IMR-90 (cell line): ENCODE results near the gene OSTF1. TPM values are rescaled to one million over a fixed set of nuclear protein-coding genes. Genes with fewer than 3 reads are reported as not detected.

Source experiments
- ATAC-seq: fragments of 200-7000 bp; cut with Tn5 transposase; 2 replicates; pipeline ENCODE4 v1.9.1; 2020; ENCODE audit warnings: low read depth, mild to moderate bottlenecking, moderate library complexity
- BruUV-seq: library from RNA; stranded (reverse); fragments of 400-500 nt; replicated peaks from 2 replicates; lab custom pipeline; 2021; lab: Mats Ljungman, UMichigan
- CTCF ChIA-PET: fragments of 300-600 bp; formaldehyde crosslinking; extraction: SDS; loops from one replicate; lab custom pipeline; 2021; ENCODE audit warnings: antibody characterized with exemption; lab: Yijun Ruan, JAX
- POLR2A ChIA-PET: fragments of 300-600 bp; sonication (Branson Sonifier 250); formaldehyde crosslinking; loops from one replicate; lab custom pipeline; 2022; ENCODE audit warnings: antibody characterized with exemption; ENCODE audit not compliant: unreplicated experiment; lab: Charles Lee
- DNase-seq: peaks from one replicate; pipeline ENCODE4 v3.0.0; 2013
- H2AFZ ChIP-seq: replicated peaks from 2 replicates; pipeline ENCODE3; 2013; ENCODE audit warnings: low read length, mild to moderate bottlenecking; ENCODE audit not compliant: poor library complexity
- H2AK5ac ChIP-seq: 2 replicates; pipeline ENCODE4 v1.6.1; 2013; ENCODE audit warnings: low read depth, low read length, inconsistent platforms
- H2AK9ac ChIP-seq: replicated peaks from 2 replicates; pipeline ENCODE3; 2013; ENCODE audit warnings: mild to moderate bottlenecking, low read depth, low read length, moderate library complexity; ENCODE audit not compliant: poor library complexity
- H2BK120ac ChIP-seq: 2 replicates; pipeline ENCODE4 v1.6.1; 2013; ENCODE audit warnings: low read depth, low read length, inconsistent platforms
- H2BK15ac ChIP-seq: 3 replicates; pipeline ENCODE4 v1.6.1; 2013; ENCODE audit warnings: low read depth, low read length, inconsistent platforms
- H2BK20ac ChIP-seq: 2 replicates; pipeline ENCODE4 v1.6.1; 2013; ENCODE audit warnings: low read depth, mild to moderate bottlenecking, inconsistent platforms, low read length, moderate library complexity
- H2BK5ac ChIP-seq: 2 replicates; pipeline ENCODE4 v1.6.1; 2013; ENCODE audit warnings: mild to moderate bottlenecking, low read depth, low read length, inconsistent platforms; ENCODE audit not compliant: poor library complexity, severe bottlenecking
- H3K14ac ChIP-seq: replicated peaks from 2 replicates; pipeline ENCODE4 v1.6.1; 2013; ENCODE audit warnings: low read depth, low read length, inconsistent platforms
- H3K18ac ChIP-seq: 2 replicates; pipeline ENCODE4 v1.6.1; 2013; ENCODE audit warnings: low read depth, low read length, control low read depth
- H3K23ac ChIP-seq: 2 replicates; pipeline ENCODE4 v1.6.1; 2013; ENCODE audit warnings: low read depth, low read length, inconsistent platforms
- H3K27ac ChIP-seq: 2 replicates; pipeline ENCODE4 v1.5.1; 2013; ENCODE audit warnings: mild to moderate bottlenecking, control low read depth, low read length; ENCODE audit not compliant: insufficient read depth
- H3K27me3 ChIP-seq: 2 replicates; pipeline ENCODE4 v1.6.1; 2013; ENCODE audit warnings: low read length; ENCODE audit not compliant: control insufficient read depth, insufficient read depth
- H3K36me3 ChIP-seq: 2 replicates; pipeline ENCODE4 v1.6.1; 2013; ENCODE audit warnings: low read length, mixed read lengths; ENCODE audit not compliant: control insufficient read depth, insufficient read depth
- H3K4ac ChIP-seq: 2 replicates; pipeline ENCODE4 v1.6.1; 2013; ENCODE audit warnings: low read depth, low read length, inconsistent platforms
- H3K4me1 ChIP-seq: 2 replicates; pipeline ENCODE4 v1.6.1; 2013; ENCODE audit warnings: low read length, mixed read lengths; ENCODE audit not compliant: control insufficient read depth, insufficient read depth
- H3K4me2 ChIP-seq: 2 replicates; pipeline ENCODE4 v1.6.1; 2013; ENCODE audit warnings: low read depth, mild to moderate bottlenecking, control low read depth, low read length, moderate library complexity
- H3K4me3 ChIP-seq: 2 replicates; pipeline ENCODE4 v1.5.1; 2013; ENCODE audit warnings: low read depth, mild to moderate bottlenecking, control low read depth, low read length, moderate library complexity; ENCODE audit not compliant: insufficient read depth
- H3K56ac ChIP-seq: 2 replicates; pipeline ENCODE4 v1.6.1; 2013; ENCODE audit warnings: low read length, inconsistent platforms; ENCODE audit not compliant: insufficient read depth; ENCODE audit errors: extremely low read depth
- H3K79me1 ChIP-seq, 2 experiments: 2 replicates each; pipeline ENCODE4 v1.6.1; 2013; ENCODE audit warnings: low read length in 2 of 2, inconsistent platforms in 1 of 2, low read depth in 1 of 2
- H3K9ac ChIP-seq: 2 replicates; pipeline ENCODE4 v1.6.1; 2013; ENCODE audit warnings: low read depth, low read length, control low read depth
- H3K9me1 ChIP-seq: 2 replicates; pipeline ENCODE4 v1.6.1; 2013; ENCODE audit warnings: low read length, inconsistent platforms; ENCODE audit not compliant: insufficient read depth
- H3K9me3 ChIP-seq: 2 replicates; pipeline ENCODE4 v1.6.1; 2013; ENCODE audit warnings: low read length; ENCODE audit not compliant: control insufficient read depth, insufficient read depth
- H4K20me1 ChIP-seq: 2 replicates; pipeline ENCODE4 v1.6.1; 2013; ENCODE audit warnings: low read length, inconsistent platforms; ENCODE audit not compliant: insufficient read depth
- H4K5ac ChIP-seq: 2 replicates; pipeline ENCODE4 v1.6.1; 2013; ENCODE audit warnings: mild to moderate bottlenecking, low read depth, low read length, control low read depth
- H4K8ac ChIP-seq, 2 experiments: 2 replicates each; pipeline ENCODE4 v1.6.1; 2013; ENCODE audit warnings: low read depth in 2 of 2, low read length in 2 of 2, control low read depth in 1 of 2, inconsistent platforms in 1 of 2
- H4K91ac ChIP-seq: 2 replicates; pipeline ENCODE4 v1.6.1; 2013; ENCODE audit warnings: low read depth, low read length, inconsistent platforms; ENCODE audit not compliant: insufficient read depth
- BHLHE40 ChIP-seq: fragments of 150-350 bp; IDR thresholded peaks from 2 replicates; pipeline ENCODE4 v1.6.1; 2016; ENCODE audit warnings: mild to moderate bottlenecking, low read depth, low read length
- CHD1 ChIP-seq: IDR thresholded peaks from 2 replicates; pipeline ENCODE4 v1.6.1; 2012; ENCODE audit warnings: low read depth, low read length, improper control_type of control experiment
- ELK1 ChIP-seq: fragments of 150-350 bp; IDR thresholded peaks from 2 replicates; pipeline ENCODE4 v1.6.1; 2016; ENCODE audit warnings: low read depth, mild to moderate bottlenecking, low read length, moderate library complexity, borderline replicate concordance
- FOS ChIP-seq: fragments of 150-350 bp; IDR thresholded peaks from 2 replicates; pipeline ENCODE4 v1.6.1; 2016; ENCODE audit warnings: low read depth, low read length
- MAFK ChIP-seq: IDR thresholded peaks from 2 replicates; pipeline ENCODE4 v1.6.1; 2012; ENCODE audit warnings: low read depth, low read length, improper control_type of control experiment
- MAZ ChIP-seq: IDR thresholded peaks from 2 replicates; pipeline ENCODE4 v1.6.1; 2012; ENCODE audit warnings: low read depth, mild to moderate bottlenecking, low read length, improper control_type of control experiment, moderate library complexity, borderline replicate concordance
- MXI1 ChIP-seq: IDR thresholded peaks from 2 replicates; pipeline ENCODE4 v1.6.1; 2012; ENCODE audit warnings: low read depth, mild to moderate bottlenecking, low read length, moderate library complexity, borderline replicate concordance
- NFE2L2 ChIP-seq: fragments of 150-350 bp; IDR thresholded peaks from 2 replicates; pipeline ENCODE4 v1.6.1; 2016; ENCODE audit warnings: low read depth, mild to moderate bottlenecking, low read length
- POLR2A ChIP-seq: IDR thresholded peaks from 2 replicates; pipeline ENCODE4 v1.6.1; 2012; ENCODE audit warnings: mild to moderate bottlenecking, low read depth, low read length
- RCOR1 ChIP-seq: IDR thresholded peaks from 2 replicates; pipeline ENCODE4 v1.6.1; 2012; ENCODE audit warnings: mild to moderate bottlenecking, low read length, improper control_type of control experiment; ENCODE audit not compliant: insufficient replicate concordance
- SMC3 ChIP-seq: fragments of 150-350 bp; IDR thresholded peaks from 2 replicates; pipeline ENCODE4 v1.6.1; 2016; ENCODE audit warnings: low read depth, mild to moderate bottlenecking, antibody characterized with exemption, low read length, moderate library complexity
- WGBS, 2 experiments: methylation state at CpG; one replicate each; pipeline versions ENCODE4 v1.1.5 to v1.1.7; 2013; ENCODE audit warnings: missing lambda C conversion rate in 2 of 2; ENCODE audit not compliant: insufficient read length in 1 of 2; ENCODE audit errors: extremely low coverage in 2 of 2; 5-methylcytosine and 5-hydroxymethylcytosine counted together
- dilution Hi-C: fragments of 300-500 bp; cut with HindIII; formaldehyde crosslinking; loops from one replicate; pipeline ENCODE4 v1.14.3; 2018; ENCODE audit warnings: low sequenced_read_pairs; ENCODE audit not compliant: unreplicated experiment
- in situ Hi-C: fragments of 300-500 bp; cut with MboI; formaldehyde crosslinking; loops from 3 replicates; pipeline ENCODE4 v1.14.3; 2019; ENCODE audit warnings: low sequenced_read_pairs, inconsistent platforms, mixed read lengths
- intact Hi-C: fragments of 100-400 bp; cut with micrococcal nuclease; formaldehyde crosslinking; loops from 2 replicates; pipeline ENCODE4 v1.10.0; 2022
- polyA plus RNA-seq, 3 experiments: library from polyadenylated mRNA; depleted of rRNA; stranded (reverse); fragments of >200 nt; gene quantifications; 2 replicates each; pipeline ENCODE4 v1.2.3, GENCODE V29; 2012; ENCODE audit warnings: low replicate concordance in 1 of 3
- total RNA-seq: library from RNA; depleted of rRNA; stranded (reverse); fragments of >200 nt; gene quantifications from 2 replicates; pipeline ENCODE4 v1.2.3, GENCODE V29; 2012
- TF ChIP-seq, protein P1 (sequence below): conservative IDR thresholded peaks from 2 replicates; pipeline ENCODE4 v1.5.1; 2012; ENCODE audit warnings: mild to moderate bottlenecking, low read depth, low read length, improper control_type of control experiment

The OSTF1 gene
- total and polyA plus RNA-seq, 2 of the 4 experiments (the other 2 are of a cell fraction) = 17.1 to 41.6 TPM

- Histone ChIP-seq H3K27me3 (no peaks in the 10 kb centered on the region), H3K36me3 (no peaks in the 10 kb centered on the region), H3K14ac (no peak overlapping the region), H3K79me1 (peaks cover 20 to 66% of the 10 kb centered on the region in 2 experiments; a peak in 3 of 4 replicates), H3K23ac (no peak overlapping the region), H3K4me1 (peaks cover 11% of the 10 kb centered on the region), H2BK20ac (no peak overlapping the region), H2AK9ac (no peak overlapping the region), H3K4me3 (no peak overlapping the region), H2AFZ (no peak overlapping the region), H4K91ac (no peak overlapping the region), H3K4me2 (no peak overlapping the region), H3K9me1 (peaks cover 6% of the 10 kb centered on the region; the same call in 1 of the 2 replicates), H2BK120ac (no peak overlapping the region), H4K5ac (no peak overlapping the region), H3K9ac (no peak overlapping the region), H3K4ac (no peak overlapping the region), H3K56ac (no peak overlapping the region), H3K18ac (no peak overlapping the region), H3K27ac (no peak overlapping the region), H2BK5ac (no peak overlapping the region), H3K9me3 (no peaks in the 10 kb centered on the region), H4K20me1 (no peaks in the 10 kb centered on the region), H2BK15ac (no peak overlapping the region), H2AK5ac (no peak overlapping the region), H4K8ac (no peak overlapping the region)
- ChIA-PET POLR2A (no interaction called here), CTCF (no interaction called here)
- BruUV-seq = no TSS peak
- TF ChIP-seq MAFK (no peak), POLR2A (no peak), FOS (no peak), ELK1 (no peak), MXI1 (no peak), NFE2L2 (no peak), CHD1 (no peak), BHLHE40 (no peak), RCOR1 (no peak), MAZ (no peak), SMC3 (no peak)
- TF ChIP-seq, protein P1, sequence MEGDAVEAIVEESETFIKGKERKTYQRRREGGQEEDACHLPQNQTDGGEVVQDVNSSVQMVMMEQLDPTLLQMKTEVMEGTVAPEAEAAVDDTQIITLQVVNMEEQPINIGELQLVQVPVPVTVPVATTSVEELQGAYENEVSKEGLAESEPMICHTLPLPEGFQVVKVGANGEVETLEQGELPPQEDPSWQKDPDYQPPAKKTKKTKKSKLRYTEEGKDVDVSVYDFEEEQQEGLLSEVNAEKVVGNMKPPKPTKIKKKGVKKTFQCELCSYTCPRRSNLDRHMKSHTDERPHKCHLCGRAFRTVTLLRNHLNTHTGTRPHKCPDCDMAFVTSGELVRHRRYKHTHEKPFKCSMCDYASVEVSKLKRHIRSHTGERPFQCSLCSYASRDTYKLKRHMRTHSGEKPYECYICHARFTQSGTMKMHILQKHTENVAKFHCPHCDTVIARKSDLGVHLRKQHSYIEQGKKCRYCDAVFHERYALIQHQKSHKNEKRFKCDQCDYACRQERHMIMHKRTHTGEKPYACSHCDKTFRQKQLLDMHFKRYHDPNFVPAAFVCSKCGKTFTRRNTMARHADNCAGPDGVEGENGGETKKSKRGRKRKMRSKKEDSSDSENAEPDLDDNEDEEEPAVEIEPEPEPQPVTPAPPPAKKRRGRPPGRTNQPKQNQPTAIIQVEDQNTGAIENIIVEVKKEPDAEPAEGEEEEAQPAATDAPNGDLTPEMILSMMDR = no peak
- in situ Hi-C loops (no loop called here), dilution Hi-C loops (no loop called here), intact Hi-C loops (no loop called here)
- no CpG with 5 or more reads among the region's 4 CpGs for WGBS, 2 experiments
- no peak for ATAC-seq
- DNase-seq = no peak
Measured at GRCh38 chr9:75092766-75093165, 4.5 kb downstream of the OSTF1 start.
